Inflammatory macrophage treated with lipopolysaccharide for 1 hour (primary cell): Measurements from ENCODE around the gene CLASP2.
"Not testable (repeated sequence)": the region's sequence is repeated elsewhere in the genome, so short reads cannot be mapped to it uniquely, and the experiment has no call there.

Source experiments
- DNase-seq, 2 donors: peaks; one replicate each; pipeline ENCODE4 v3.0.0-alpha.2; 2020 to 2022

CLASP2 gene

GRCh38 chr3:33538678-33539339 is 179.2 kb downstream of the CLASP2 start:
- no peak for DNase-seq

- DNase-seq = no peak
These were observed 180.9 kb downstream of the CLASP2 start for GRCh38 chr3:33537133-33537532.

GRCh38 chr3:33526787-33527186 is 191.3 kb downstream of the CLASP2 start:
- no peak for DNase-seq

GRCh38 chr3:33525232-33525631 is 192.8 kb downstream of the CLASP2 start:
- no peak for DNase-seq

- DNase-seq = no peak
These were observed 194.9 kb downstream of the CLASP2 start for GRCh38 chr3:33523093-33523667.

- DNase-seq = no peak
These were observed 196.3 kb downstream of the CLASP2 start for GRCh38 chr3:33521736-33522135.

- DNase-seq = no peak
These were observed 204.7 kb downstream of the CLASP2 start for GRCh38 chr3:33513262-33513863.

- no peak for DNase-seq
These were observed 213.0 kb downstream of the CLASP2 start for GRCh38 chr3:33505027-33505426.

GRCh38 chr3:33496449-33496848 is 221.6 kb downstream of the CLASP2 start:
- no peak for DNase-seq

- DNase-seq = no peak
These were observed 226.3 kb downstream of the CLASP2 start for GRCh38 chr3:33491721-33492120.

- no peak for DNase-seq
These were observed 227.3 kb downstream of the CLASP2 start for GRCh38 chr3:33490641-33491241.

GRCh38 chr3:33488683-33489082 is 229.4 kb downstream of the CLASP2 start:
- no peak for DNase-seq

- no peak for DNase-seq
These were observed 229.8 kb downstream of the CLASP2 start for GRCh38 chr3:33488246-33488645.

- no peak for DNase-seq
These were observed 235.9 kb downstream of the CLASP2 start for GRCh38 chr3:33482111-33482521.

- DNase-seq = no peak
These were observed 243.2 kb downstream of the CLASP2 start for GRCh38 chr3:33474896-33475295.

GRCh38 chr3:33473813-33474212 is 244.2 kb downstream of the CLASP2 start:
- DNase-seq = no peak

- DNase-seq = no peak
These were observed 250.3 kb downstream of the CLASP2 start for GRCh38 chr3:33467786-33468185.

GRCh38 chr3:33461097-33461496 is 257.0 kb downstream of the CLASP2 start:
- no peak for DNase-seq

GRCh38 chr3:33459577-33459976 is 258.5 kb downstream of the CLASP2 start:
- not testable (repeated sequence) for DNase-seq

GRCh38 chr3:33458446-33458845 is 259.6 kb downstream of the CLASP2 start:
- DNase-seq = no peak

GRCh38 chr3:33456756-33457155 is 261.3 kb downstream of the CLASP2 start:
- no peak for DNase-seq

GRCh38 chr3:33453331-33453761 is 264.7 kb downstream of the CLASP2 start:
- DNase-seq = no peak

GRCh38 chr3:33451994-33452393 is 266.1 kb downstream of the CLASP2 start:
- DNase-seq = not testable (repeated sequence)

- DNase-seq = no peak
These were observed 270.1 kb downstream of the CLASP2 start for GRCh38 chr3:33447958-33448357.
